C4-2B (cell line): Measurements from ENCODE around the gene GPA33.

ENCODE experiments used
- H3K27ac ChIP-seq: fragments of 450-650 bp; 2 replicates; pipeline ENCODE4 v1.5.1; 2017
- ZFX ChIP-seq: fragments of 450-650 bp; IDR thresholded peaks from 2 replicates; pipeline ENCODE4 v1.6.1; 2017
- TF ChIP-seq, protein P1 (sequence below): fragments of 450-650 bp; conservative IDR thresholded peaks from 2 replicates; pipeline ENCODE4 v1.5.1; 2017; ENCODE audit warnings: mild to moderate bottlenecking

GPA33 gene, protein sequence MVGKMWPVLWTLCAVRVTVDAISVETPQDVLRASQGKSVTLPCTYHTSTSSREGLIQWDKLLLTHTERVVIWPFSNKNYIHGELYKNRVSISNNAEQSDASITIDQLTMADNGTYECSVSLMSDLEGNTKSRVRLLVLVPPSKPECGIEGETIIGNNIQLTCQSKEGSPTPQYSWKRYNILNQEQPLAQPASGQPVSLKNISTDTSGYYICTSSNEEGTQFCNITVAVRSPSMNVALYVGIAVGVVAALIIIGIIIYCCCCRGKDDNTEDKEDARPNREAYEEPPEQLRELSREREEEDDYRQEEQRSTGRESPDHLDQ

DNA sequence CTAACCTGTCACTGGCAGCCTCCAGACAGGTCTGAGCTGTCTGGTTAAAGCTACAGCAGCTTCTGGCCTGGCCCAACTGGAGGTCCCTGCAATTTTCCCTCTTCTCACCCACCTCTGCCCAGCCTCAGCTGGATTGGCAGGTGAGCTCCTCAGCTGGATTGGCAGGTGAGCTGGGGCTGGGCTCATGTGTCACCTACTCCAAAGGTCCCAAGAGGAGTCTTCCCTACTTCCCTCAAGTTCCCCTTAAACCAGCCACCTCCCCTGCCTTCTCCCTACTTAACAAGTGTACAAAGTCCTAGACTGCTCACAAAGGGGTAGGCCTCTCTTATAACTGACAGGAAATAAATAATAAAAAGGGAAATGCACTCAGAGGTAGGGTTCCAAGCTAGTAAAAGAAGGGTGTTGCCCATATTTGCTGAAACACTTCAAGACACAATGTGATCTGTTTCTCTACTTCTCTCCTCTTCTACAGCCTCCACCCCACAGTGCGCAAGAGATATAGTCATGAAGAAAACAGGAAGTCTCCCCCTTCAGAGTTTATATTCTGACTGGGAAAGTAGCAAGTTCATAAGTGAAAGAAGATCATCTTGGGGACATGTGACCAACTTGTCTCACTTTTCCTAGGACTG is at the start of gene GPA33:
Gene GPA33 (minus strand): TSS at position 64 of the 629 bp plus-strand sequence. CDS start 90 bp downstream, outside the sequence.
- no peak within 1 kb of the TSS for H3K27ac ChIP-seq
- TF ChIP-seq, protein P1, sequence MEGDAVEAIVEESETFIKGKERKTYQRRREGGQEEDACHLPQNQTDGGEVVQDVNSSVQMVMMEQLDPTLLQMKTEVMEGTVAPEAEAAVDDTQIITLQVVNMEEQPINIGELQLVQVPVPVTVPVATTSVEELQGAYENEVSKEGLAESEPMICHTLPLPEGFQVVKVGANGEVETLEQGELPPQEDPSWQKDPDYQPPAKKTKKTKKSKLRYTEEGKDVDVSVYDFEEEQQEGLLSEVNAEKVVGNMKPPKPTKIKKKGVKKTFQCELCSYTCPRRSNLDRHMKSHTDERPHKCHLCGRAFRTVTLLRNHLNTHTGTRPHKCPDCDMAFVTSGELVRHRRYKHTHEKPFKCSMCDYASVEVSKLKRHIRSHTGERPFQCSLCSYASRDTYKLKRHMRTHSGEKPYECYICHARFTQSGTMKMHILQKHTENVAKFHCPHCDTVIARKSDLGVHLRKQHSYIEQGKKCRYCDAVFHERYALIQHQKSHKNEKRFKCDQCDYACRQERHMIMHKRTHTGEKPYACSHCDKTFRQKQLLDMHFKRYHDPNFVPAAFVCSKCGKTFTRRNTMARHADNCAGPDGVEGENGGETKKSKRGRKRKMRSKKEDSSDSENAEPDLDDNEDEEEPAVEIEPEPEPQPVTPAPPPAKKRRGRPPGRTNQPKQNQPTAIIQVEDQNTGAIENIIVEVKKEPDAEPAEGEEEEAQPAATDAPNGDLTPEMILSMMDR = no peak
- TF ChIP-seq ZFX = no peak

DNA sequence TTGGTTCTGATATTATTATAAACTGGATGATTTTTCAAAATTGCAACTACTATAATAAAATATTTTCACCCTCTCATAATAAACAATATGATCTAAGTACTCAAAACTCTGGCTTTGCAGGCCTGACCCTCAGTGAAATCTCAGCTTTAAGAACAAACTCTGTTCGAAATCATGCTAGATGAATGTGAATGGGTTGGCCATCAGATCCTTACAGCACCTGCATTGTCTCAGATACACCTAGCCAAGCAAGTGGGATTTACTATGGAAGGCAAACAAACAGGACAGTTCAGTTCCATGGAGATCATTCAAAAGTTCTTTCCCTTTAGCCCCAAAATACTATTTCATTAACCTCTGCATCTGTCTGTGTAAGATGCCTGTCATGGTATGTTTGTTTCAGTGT is 48.5 kb upstream of the GPA33 start:
- H3K27ac ChIP-seq = no peak overlapping the region
- TF ChIP-seq, protein P1 = no peak
- no peak for TF ChIP-seq ZFX

DNA sequence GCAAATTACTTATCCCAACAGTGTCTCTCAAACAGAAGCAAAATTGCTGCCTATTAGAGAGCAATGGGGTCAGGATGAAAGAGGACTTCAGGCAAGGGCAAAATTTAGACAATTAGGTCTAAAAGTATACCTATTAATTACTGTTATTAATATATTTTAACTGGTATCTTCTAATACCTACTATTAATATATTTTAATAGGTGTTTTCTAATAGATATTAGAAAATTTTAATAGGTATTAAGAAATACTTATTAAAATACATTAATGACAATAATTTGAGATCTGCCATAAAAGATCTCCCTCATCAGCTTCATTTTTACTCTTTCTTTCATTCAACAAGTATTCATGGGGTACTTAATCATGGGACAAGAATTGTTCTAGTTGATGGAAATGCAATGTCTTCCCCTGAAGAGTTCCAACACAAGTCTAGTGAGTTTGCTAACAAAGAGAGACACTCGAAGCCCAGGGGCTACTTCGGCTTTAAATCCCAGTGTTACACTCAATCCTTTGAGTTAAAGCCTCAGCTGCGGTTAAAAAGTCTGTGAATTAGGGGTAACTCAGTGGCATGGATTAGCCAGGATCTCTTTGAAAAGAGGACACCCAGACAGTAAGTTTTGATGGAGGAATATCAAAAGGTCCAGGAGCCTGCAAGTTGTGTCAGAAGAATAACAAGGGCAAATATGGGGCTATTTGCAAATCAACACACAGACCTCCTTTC is 47.8 kb upstream of the GPA33 start:
- no peak overlapping the region for H3K27ac ChIP-seq
- TF ChIP-seq, protein P1 = no peak
- no peak for TF ChIP-seq ZFX

DNA sequence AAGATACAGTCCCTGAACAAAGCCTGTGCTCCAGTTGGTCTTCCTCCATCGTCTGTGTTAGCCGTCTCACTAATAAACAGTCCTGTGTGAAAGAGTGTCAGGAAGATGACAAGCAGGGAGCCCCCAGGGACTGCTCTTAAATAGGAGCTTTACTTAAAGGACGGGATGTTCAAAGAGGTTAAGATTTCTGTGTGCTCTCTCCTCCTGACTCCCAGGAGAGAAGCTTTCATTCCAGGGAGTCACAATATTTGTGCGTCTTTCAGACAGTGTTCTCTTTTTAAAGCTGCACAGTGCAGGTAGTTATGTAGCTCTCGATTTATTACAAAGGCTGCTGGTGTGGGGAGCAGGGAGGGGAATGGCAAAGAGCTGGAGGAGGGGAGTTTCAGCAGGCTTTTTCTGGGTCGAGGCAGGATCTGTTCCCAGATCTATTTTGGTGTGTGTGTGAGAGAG is 47.2 kb upstream of the GPA33 start:
- no peak for TF ChIP-seq ZFX
- H3K27ac ChIP-seq = no peak overlapping the region

DNA sequence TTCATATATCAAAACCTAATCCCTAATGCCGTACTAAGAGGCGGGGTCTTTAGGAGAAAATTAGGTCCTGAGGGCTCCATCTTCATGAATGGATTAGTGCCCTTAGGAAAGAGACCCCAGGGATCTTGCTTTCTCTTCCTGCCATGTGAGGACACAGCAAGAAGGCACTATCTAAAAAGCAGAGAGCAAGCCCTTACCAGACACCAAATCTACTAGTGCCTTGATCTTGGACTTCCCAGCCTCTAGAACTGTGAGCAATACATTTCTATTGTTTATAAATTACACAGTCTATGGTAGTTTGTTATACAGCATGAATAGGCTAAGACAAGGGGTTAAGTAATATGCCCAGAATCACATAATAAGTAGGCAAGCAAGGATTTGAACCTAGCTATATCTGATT is 46.6 kb upstream of the GPA33 start:
- TF ChIP-seq, protein P1 = no peak
- TF ChIP-seq ZFX = no peak
- no peak overlapping the region for H3K27ac ChIP-seq

DNA sequence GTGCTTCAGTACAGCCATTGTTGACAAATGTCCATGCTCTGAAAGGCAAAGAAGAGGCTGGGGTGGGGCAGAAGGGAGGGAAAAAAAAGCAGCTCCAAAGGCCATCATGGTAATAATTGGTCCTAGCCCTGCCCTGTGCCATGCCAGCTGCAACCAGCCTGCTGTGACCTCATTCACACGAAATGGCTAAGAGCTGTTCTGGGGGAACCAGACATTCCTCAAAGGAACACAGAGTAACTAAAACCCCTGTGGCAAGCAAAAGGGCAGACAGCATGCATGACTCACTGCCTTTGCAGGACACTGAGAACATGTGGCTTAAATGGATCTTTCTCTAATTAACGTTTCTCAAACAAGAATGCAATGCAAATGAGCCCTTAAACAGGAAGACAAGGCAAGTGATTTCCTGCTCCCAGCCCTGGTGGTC is 46.0 kb upstream of the GPA33 start:
- no peak for TF ChIP-seq ZFX
- TF ChIP-seq, protein P1 = no peak
- H3K27ac ChIP-seq = no peak overlapping the region

DNA sequence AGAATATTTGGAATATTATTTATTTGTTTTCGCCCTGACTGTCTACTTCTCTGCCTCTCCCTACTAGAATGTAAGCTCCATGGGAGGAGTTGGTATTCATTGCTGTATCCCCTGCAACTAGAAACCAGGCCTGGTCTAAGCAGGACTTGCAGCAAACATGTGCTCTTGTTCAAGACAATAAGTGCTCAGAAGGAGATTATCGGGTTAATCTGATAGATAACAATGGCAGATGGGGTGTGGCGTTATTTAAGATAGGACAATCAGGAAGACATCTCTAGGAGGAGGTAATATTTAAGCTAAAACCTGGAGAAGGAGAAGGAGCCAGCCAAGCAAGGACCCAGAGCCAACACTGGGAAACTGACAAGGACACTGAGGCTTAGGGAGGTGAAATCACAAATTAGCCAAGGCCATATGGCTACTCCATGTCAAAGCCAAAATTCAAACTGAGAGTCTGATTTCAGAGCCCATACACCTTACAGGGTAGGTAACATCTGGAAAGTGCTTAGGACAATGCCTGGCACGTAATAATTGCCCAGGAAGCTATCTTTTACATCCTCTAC is 45.2 kb upstream of the GPA33 start:
- no peak overlapping the region for H3K27ac ChIP-seq
- TF ChIP-seq ZFX = no peak
- TF ChIP-seq, protein P1 = no peak
